ENCODE measurements around the gene A1BG.

The A1BG gene

GRCh38 chr19:58326501-58326913, 26.8 kb downstream of the A1BG start:
- TF ChIP-seq, protein P1, sequence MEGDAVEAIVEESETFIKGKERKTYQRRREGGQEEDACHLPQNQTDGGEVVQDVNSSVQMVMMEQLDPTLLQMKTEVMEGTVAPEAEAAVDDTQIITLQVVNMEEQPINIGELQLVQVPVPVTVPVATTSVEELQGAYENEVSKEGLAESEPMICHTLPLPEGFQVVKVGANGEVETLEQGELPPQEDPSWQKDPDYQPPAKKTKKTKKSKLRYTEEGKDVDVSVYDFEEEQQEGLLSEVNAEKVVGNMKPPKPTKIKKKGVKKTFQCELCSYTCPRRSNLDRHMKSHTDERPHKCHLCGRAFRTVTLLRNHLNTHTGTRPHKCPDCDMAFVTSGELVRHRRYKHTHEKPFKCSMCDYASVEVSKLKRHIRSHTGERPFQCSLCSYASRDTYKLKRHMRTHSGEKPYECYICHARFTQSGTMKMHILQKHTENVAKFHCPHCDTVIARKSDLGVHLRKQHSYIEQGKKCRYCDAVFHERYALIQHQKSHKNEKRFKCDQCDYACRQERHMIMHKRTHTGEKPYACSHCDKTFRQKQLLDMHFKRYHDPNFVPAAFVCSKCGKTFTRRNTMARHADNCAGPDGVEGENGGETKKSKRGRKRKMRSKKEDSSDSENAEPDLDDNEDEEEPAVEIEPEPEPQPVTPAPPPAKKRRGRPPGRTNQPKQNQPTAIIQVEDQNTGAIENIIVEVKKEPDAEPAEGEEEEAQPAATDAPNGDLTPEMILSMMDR (IDR thresholded peaks at IDR 0.05): no peak
- no peak for TF ChIP-seq ZFX (IDR thresholded peaks at IDR 0.05; ENCODE audit: borderline replicate concordance)
- peak overlapping the region; percentile 82 for H3K27ac ChIP-seq

- TF ChIP-seq, protein P1 (IDR thresholded peaks at IDR 0.05): no peak
- no peak for TF ChIP-seq ZFX (IDR thresholded peaks at IDR 0.05; ENCODE audit: borderline replicate concordance)
- no peak overlapping the region; the same call in 1 of the 2 replicates for H3K27ac ChIP-seq
Measured at GRCh38 chr19:58325311-58326022, 27.8 kb downstream of the A1BG start.

GRCh38 chr19:58319241-58319640, 34.1 kb downstream of the A1BG start:
- no peak for TF ChIP-seq ZFX (IDR thresholded peaks at IDR 0.05; ENCODE audit: borderline replicate concordance)
- TF ChIP-seq, protein P1 (IDR thresholded peaks at IDR 0.05): no peak
- H3K27ac ChIP-seq: no peak overlapping the region

- TF ChIP-seq ZFX (IDR thresholded peaks at IDR 0.05; ENCODE audit: borderline replicate concordance): no peak
- TF ChIP-seq, protein P1 (IDR thresholded peaks at IDR 0.05): no peak
- H3K27ac ChIP-seq: no peak overlapping the region
Measured at GRCh38 chr19:58318297-58318696, 35.0 kb downstream of the A1BG start.

- no peak overlapping the region for H3K27ac ChIP-seq
- TF ChIP-seq, protein P1 (IDR thresholded peaks at IDR 0.05): no peak
- TF ChIP-seq ZFX (IDR thresholded peaks at IDR 0.05; ENCODE audit: borderline replicate concordance): no peak
Measured at GRCh38 chr19:58317476-58318072, 35.7 kb downstream of the A1BG start.

DNA sequence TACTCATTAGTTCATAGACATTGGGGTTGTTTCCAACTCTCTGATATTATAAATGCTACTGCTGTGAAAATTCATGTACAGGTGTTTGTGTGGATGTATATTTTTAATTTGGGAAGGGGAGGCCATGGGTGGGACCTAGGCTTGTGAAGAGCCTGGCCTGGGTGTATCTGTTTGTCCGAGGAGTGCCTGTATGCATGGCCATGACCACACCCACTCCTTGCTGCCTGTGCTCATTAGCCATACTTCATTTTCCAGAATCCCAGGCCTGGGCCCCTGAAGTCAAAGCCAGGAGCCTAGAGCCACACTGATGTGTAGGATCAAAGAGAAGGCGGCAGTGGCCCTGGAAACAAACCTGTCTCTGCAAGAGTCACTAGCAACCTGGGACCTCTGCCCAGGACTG, 37.7 kb downstream of the A1BG start:
- H3K27ac ChIP-seq: peak overlapping the region; percentile 50

More for the DNA sequence above, 37.7 kb downstream of the A1BG start:
- TF ChIP-seq, protein P1 (IDR thresholded peaks at IDR 0.05): no peak
- TF ChIP-seq ZFX (IDR thresholded peaks at IDR 0.05; ENCODE audit: borderline replicate concordance): no peak
